Adipocyte (in vitro differentiated cells): ENCODE results near the gene DNASE1L1.

Experiments used
- DNase-seq: peaks from one replicate; pipeline ENCODE4 v3.0.0-alpha.2; 2015; ENCODE audit warnings: low read depth
- H3K27me3 ChIP-seq: replicated peaks from 2 replicates; pipeline ENCODE4 v1.7.0; 2013; ENCODE audit warnings: mild to moderate bottlenecking, low read length, moderate library complexity; ENCODE audit not compliant: control insufficient read depth, insufficient read depth
- H3K36me3 ChIP-seq: 2 replicates; pipeline ENCODE4 v1.7.0; 2013; ENCODE audit warnings: low read length, mild to moderate bottlenecking, moderate library complexity; ENCODE audit not compliant: control insufficient read depth, insufficient read depth, severe bottlenecking
- H3K4me1 ChIP-seq: 2 replicates; pipeline ENCODE4 v1.7.0; 2013; ENCODE audit warnings: mild to moderate bottlenecking, low read length, moderate library complexity; ENCODE audit not compliant: control insufficient read depth, insufficient read depth
- H3K4me3 ChIP-seq: 2 replicates; pipeline ENCODE4 v1.7.0; 2013; ENCODE audit warnings: mild to moderate bottlenecking, low read length, moderate library complexity
- H3K9ac ChIP-seq: 2 replicates; pipeline ENCODE4 v1.7.0; 2013; ENCODE audit warnings: mild to moderate bottlenecking, low read length, moderate library complexity
- H3K9me3 ChIP-seq: 2 replicates; pipeline ENCODE4 v1.7.0; 2013; ENCODE audit warnings: mild to moderate bottlenecking, low read length, moderate library complexity; ENCODE audit not compliant: control insufficient read depth

Gene DNASE1L1

GRCh38 chrX:154443992-154444754, 35.1 kb upstream of the DNASE1L1 start, which contains the start of gene FAM50A:
Gene FAM50A (plus strand): TSS chrX:154444141. CDS start chrX:154444236, 95 bp downstream.
- peaks cover 13% of the 10 kb centered on the region for H3K4me1 ChIP-seq
- H3K27me3 ChIP-seq, result no peaks in the 10 kb centered on the region
- no peaks in the 10 kb centered on the region for H3K9me3 ChIP-seq
- peak; percentile 89 for DNase-seq
- peak within 1 kb of the TSS; percentile 82 for H3K4me3 ChIP-seq
- peak within 1 kb of the TSS; percentile 92 for H3K9ac ChIP-seq
- H3K36me3 ChIP-seq, result peaks cover 22% of the 10 kb centered on the region

DNA sequence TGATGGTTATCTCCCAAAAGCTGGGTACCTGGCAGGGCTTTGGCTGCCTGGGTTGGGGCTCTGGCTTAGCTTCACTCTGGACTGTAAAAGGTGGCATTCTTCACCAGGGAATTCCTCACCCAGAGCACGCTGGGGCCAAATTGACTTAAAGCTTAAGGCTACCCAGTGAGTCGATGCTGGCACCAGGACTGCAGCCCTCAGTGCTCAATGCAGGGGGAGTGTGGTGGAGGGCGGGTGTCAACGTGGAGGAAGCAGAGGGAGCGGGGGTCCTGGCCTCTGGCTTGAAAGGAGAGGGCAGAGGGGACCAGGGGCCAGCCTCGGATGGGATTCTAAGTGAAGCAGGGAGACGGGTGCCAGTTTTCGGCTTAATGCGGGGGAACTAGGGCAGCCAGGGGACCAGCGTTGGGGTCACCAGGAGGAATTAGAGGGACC, 34.4 kb upstream of the DNASE1L1 start:
- Histone ChIP-seq H3K36me3 (peaks cover 15% of the 10 kb centered on the region), H3K9ac (peak overlapping the region; percentile 80), H3K9me3 (no peaks in the 10 kb centered on the region), H3K4me3 (peak overlapping the region; percentile 54), H3K4me1 (peaks cover 13% of the 10 kb centered on the region), H3K27me3 (no peaks in the 10 kb centered on the region)
- DNase-seq, result peak; percentile 11

DNA sequence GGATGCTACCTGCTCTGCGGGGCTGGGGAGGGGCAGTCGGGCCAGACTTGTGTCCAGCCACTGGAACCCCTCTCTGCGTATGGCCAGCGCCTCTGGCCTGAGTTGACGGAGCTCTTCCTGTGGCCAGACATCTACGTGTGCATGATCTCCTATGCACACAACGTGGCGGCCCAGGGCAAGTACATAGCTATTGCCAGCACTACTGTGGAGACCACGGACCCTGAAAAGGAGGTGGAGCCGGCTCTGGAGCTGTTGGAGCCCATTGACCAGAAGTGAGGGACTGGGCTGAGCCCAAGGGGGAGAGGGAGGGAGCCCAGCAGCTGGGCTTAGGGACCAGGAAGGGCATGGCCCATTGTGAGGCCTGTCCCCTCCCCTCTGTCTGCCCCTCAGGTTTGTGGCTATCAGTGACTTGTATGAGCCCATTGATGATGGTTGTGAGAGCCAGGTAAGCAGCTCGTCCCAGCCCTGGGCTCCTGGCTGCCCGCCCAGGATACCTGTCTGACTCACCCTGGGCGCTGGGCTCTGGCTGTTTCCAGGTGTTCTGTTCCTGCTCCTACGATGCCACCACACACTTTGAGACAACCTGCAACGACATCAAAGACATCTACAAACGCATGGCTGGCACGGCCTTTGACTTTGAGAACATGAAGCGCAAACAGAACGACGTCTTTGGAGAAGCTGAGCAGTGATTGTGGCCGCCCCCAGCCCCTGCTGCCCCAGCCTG, 33.1 kb upstream of the DNASE1L1 start:
- Histone ChIP-seq H3K36me3 (peaks cover 10% of the 10 kb centered on the region), H3K27me3 (no peaks in the 10 kb centered on the region), H3K4me3 (no peak overlapping the region), H3K4me1 (peaks cover 13% of the 10 kb centered on the region), H3K9ac (no peak overlapping the region), H3K9me3 (no peaks in the 10 kb centered on the region)
- DNase-seq, result no peak

- H3K9ac ChIP-seq, result no peak overlapping the region
- no peaks in the 10 kb centered on the region for H3K9me3 ChIP-seq
- DNase-seq, result no peak
- peaks cover 13% of the 10 kb centered on the region for H3K4me1 ChIP-seq
- no peak overlapping the region for H3K4me3 ChIP-seq
- H3K27me3 ChIP-seq, result no peaks in the 10 kb centered on the region
- peaks cover 10% of the 10 kb centered on the region for H3K36me3 ChIP-seq
These were observed 32.5 kb upstream of the DNASE1L1 start for GRCh38 chrX:154441564-154441963.

GRCh38 chrX:154440623-154441357, 31.7 kb upstream of the DNASE1L1 start:
- H3K27me3 ChIP-seq, result no peaks in the 10 kb centered on the region
- H3K4me3 ChIP-seq, result no peak overlapping the region
- H3K9me3 ChIP-seq, result no peaks in the 10 kb centered on the region
- H3K36me3 ChIP-seq, result peaks cover 6% of the 10 kb centered on the region
- no peak overlapping the region for H3K9ac ChIP-seq
- peaks cover 11% of the 10 kb centered on the region for H3K4me1 ChIP-seq
- DNase-seq, result no peak

DNA sequence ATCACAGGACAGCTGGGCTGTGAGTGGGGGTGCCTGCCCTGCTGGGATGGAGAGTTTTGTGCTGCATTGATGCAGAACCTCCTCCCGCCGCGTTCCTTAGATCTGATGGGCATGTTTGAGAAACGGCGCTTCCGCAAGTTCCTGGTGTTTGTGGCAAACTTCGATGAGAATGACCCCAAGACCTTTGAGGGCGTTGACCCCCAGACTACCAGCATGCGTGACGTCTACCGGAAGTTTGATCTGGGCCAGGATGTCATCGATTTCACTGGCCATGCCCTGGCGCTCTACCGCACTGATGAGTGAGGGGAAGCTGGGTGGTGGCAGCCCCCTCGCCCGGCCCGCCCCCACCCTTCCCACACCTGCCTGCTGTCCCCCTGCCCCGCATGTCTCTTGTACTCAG, 30.8 kb upstream of the DNASE1L1 start:
- peaks cover 1% of the 10 kb centered on the region for H3K4me1 ChIP-seq
- H3K4me3 ChIP-seq, result no peak overlapping the region
- DNase-seq, result no peak
- H3K9me3 ChIP-seq, result no peaks in the 10 kb centered on the region
- no peak overlapping the region for H3K9ac ChIP-seq
- no peaks in the 10 kb centered on the region for H3K27me3 ChIP-seq
- H3K36me3 ChIP-seq, result peaks cover 15% of the 10 kb centered on the region

DNA sequence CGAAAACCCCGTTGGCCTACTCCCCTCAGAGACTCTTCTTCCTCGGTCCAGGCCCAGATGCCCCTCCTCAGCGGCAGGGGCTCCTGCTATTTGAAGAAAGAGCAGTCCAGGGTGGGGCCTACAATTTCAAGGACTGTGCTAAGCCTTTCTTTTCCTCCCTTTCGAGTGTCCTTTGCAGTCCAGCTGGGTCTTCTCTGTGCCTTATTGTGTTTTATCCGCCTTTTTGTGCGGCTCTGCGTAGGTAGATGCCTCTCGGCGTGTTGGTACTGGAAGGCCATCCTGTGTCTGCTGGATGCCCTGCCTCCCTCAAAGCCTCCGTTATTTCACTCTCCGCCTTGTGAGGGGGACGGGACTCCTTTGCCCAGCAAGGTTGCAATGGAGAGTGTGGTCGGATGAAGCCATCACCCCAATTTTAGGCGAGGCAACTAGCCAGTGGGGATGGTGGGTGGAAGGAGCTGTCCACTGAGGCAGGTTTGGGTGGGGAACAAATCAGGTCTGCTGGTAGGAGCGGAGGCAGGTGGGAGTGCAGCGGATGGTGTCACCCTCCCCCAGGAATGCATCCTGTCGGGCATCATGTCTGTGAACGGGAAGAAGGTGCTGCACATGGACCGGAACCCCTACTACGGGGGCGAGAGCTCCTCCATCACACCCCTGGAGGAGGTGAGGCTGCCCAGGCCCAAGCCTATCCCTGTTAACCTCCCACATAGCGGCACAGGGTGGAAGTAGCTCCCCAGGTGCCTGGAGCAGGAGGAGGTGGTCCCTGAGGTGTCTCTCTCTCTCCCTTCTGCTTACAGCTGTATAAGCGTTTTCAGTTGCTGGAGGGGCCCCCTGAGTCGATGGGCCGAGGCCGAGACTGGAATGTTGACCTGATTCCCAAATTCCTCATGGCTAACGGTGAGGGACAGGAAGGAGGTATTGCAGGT, 29.2 kb upstream of the DNASE1L1 start:
- peak overlapping the region; percentile 77 for H3K4me3 ChIP-seq

GRCh38 chrX:154436983-154437752, 28.1 kb upstream of the DNASE1L1 start, which contains the start of gene GDI1:
Gene GDI1 (plus strand): TSS chrX:154437154. CDS start chrX:154437255, 101 bp downstream.
- DNase-seq, result peak; percentile 69
- H3K9me3 ChIP-seq, result no peaks in the 10 kb centered on the region
- no peaks in the 10 kb centered on the region for H3K27me3 ChIP-seq
- H3K36me3 ChIP-seq, result peaks cover 30% of the 10 kb centered on the region
- peak within 1 kb of the TSS; percentile 77 for H3K9ac ChIP-seq
- no peaks in the 10 kb centered on the region for H3K4me1 ChIP-seq
- H3K4me3 ChIP-seq, result peak within 1 kb of the TSS; percentile 77

More for the DNA sequence above, 29.2 kb upstream of the DNASE1L1 start:
- Histone ChIP-seq H3K36me3 (peaks cover 31% of the 10 kb centered on the region), H3K9me3 (no peaks in the 10 kb centered on the region), H3K9ac (peak overlapping the region; percentile 77), H3K27me3 (no peaks in the 10 kb centered on the region), H3K4me1 (no peaks in the 10 kb centered on the region)
- DNase-seq, result peak; percentile 30

DNA sequence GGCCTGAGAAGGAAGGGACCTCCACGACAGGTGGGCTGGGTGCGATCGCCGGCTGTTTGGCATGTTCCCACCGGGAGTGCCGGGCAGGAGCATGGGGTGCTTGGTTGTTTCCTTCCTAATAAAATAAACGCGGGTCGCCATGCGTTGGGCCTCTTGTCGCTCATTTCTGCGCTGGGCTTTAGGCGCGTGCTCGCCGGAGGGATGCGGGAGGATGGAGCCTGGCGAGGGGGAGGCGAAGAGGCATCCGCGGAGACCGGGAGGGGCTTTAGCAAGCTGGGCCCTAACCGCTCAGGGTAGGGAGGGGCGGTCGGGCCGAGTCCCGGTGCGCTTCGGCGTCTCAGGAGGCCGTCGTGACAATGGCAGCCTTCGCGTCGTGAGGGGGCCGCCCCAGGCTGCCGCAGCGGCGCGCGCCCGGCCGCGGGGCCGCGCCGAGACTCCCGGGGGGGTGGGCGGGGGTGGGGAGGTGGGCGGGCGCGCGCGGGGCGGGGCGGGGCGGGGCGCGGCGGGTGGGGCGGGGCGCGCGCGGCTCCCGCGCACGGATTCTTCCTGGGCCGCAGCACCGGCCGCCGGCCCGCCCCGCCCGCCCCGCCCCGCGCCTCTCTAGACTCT, 27.4 kb upstream of the DNASE1L1 start:
- Histone ChIP-seq H3K27me3 (no peaks in the 10 kb centered on the region), H3K4me3 (peak overlapping the region; percentile 77)
- peak; percentile 61 for DNase-seq

More for the DNA sequence above, 27.4 kb upstream of the DNASE1L1 start:
- H3K9ac ChIP-seq, result peak overlapping the region; percentile 77
- no peaks in the 10 kb centered on the region for H3K9me3 ChIP-seq
- H3K36me3 ChIP-seq, result peaks cover 29% of the 10 kb centered on the region
- no peaks in the 10 kb centered on the region for H3K4me1 ChIP-seq
